HG02610 (cell line): ENCODE measurements around the gene PTPRS.

Experiments used
- ATAC-seq: cut with Tn5 transposase; IDR thresholded peaks from one replicate; pipeline ENCODE4 v1.9.1; 2021; ENCODE audit warnings: mild to moderate bottlenecking, moderate library complexity; ENCODE audit not compliant: unreplicated experiment

PTPRS gene

DNA sequence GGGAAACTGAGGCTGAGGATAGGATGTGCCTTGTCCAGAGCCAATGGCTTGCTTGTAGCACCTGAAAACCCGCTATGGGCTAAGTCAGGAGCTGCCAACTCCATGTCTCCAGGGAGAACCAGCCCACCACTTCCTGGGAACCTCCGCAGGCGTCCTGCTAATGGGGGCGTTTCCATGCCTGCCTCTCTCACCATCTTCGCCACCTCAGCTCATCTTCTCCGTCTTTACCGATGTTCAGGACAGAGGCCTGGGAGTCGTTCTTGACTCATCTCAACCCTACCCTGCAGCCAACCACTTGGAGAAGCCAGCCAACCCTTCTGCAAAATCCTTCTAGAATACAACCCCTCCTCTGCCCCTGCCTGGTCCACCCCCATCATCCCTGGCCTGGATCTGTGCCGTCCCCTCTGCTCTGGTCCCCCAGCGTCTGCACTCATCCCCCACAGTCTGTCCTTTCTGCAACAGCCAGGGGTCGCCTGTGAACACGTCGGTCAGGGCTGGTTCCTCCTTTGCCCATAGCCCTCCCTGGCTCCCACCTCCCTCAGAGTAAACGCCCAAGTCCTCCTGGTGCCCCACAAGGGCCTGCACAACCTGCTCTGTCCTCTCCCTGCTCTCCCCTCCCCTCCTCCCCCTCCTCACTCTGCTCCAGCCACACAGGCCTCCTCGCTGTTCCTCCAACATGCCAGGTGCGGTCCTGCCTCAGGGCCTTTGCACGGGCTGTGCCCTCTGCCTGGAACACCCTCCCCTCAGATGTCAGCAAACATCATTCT lies 31.0 kb downstream of the PTPRS start:
- no peak for ATAC-seq

DNA sequence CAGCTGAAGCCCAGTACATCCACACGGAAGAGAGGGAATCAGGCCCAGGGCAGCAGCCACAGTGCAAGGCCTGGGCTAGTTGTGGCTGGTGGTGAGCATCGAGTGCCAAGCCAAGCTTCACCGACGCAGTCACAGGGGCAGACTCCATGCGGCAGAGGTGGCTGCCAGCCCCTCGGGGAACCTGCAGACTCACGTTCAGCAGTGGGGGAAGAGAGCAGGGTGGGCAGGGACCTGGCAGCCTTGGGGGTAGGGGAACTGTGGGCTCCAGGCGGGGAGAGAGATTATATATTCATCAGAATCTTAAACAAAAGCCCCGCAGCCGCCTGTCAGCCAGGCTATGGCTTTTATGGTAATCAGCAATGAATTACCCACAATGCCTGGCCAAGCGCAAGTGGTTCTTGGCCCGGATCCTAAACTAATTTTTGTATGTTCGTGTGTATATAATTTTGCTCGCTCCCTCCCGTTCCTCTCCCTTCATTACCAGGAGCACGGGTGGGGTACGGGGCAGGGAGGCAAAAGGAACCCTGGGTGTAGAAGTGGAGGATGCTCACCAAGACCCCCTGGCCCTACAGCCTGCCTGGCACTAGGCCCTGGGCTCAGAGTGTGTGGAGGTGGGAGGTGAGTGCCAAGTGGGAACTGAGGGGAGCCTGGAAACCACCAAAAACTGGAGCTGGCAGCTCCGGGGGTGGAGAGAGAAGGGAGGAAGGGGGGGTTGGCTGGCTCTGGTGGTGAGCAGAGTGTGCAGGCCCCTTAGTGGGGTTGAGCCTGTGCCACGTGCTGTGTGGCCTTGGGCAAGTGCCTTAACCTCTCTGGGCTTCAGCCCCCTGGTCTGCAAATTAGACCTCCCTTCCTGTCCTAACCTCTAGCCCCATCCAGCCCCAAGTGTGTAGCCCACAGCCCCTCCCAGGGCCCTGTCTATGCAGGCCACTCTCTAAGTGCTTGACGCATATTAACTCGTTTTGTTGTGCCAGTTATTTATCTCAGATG lies 31.9 kb downstream of the PTPRS start:
- ATAC-seq, result no peak

DNA sequence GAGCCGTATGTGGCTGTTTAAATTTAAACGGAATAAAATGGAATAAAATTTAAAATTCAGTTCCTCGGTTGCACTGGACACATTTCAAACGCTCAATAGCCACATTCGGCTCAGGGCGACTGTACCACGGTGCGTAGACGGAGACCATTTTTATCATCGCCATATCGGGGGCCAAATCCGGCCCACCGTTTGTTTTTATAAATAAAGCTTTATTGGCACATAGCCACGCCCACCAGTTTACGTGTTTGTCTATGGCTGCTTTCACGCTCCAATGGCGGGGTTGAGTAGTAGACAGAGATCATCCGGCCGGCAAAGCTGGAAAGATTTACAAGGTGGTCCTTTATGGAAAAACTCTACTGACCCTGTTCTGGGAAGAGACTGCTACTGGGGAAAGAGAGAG lies 33.0 kb downstream of the PTPRS start:
- no peak for ATAC-seq

DNA sequence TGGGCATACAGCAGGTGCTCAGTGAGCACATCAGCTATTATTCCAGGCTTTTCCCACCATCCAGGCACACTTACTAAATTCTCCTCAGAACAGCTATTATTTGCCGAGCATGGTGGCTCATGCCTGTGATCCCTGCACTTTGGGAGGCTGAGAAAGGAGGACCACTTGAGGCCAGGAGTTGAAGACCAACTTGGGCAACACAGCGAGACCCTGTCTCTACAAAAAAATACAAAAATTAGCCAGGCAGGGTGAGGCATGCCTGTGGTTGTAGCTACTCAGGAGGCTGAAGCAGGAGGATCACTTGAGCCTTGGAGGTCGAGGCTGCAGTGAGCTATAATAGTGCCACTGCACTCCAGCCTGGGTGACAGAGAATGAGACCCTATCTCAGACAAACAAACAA lies 35.4 kb downstream of the PTPRS start:
- no peak for ATAC-seq

DNA sequence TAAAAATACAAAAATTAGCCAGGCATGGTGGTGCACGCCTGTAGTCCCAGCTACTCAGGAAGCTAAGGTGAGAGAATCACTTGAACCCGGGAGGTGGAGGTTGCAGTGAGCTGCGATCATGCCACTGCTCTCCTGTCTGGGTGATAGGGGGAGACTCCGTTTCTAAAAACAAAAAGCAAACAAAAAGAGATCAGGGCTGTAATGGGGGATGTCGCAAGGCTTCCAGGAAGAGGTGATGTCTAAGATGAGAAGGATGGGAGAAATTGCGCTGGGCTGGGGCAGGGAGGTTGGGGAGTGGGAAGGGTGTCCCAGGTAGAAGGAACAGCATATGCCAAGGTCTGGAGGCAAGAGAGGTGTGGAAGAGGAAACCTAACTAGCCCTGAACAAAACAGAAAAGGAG lies 36.1 kb downstream of the PTPRS start:
- ATAC-seq, result no peak

DNA sequence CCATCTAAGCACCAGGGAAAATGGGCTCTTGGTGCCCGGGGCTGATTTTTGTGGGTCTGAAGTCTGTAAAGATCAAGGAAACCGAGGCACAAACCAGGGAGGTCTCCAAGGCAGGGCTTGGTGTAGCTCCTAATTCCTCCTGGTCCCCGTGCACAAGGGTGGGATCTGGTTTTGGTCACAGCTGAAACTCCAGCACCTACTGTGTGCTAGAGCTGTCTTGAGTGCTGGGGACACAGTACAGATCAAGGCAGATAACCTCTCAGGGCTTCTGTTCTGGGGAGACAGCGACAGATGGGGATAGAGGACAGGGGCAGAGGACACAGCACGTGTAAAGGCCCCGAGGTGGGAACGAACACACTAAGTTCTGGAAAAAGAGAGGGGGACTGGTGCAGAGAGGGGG lies 37.4 kb downstream of the PTPRS start:
- ATAC-seq, result no peak

DNA sequence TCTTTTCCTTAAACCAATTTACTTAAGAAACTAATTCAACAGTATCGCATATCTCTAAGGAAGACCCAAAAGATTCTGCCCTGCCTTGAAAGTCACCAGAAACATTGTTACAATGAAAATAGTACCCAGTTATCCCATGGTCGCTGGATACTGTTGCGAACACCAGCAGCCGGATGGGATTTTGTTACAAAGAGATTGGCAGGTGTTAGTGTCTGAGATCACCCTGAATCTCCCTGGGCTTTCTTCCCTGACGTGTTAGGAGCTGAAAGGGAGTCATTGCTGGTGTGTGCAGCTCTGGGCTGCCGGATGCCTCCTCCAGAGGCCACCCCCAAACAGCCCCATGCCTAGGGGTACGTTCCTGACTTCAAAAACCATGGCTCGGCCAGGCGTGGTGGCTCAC lies 38.2 kb downstream of the PTPRS start:
- ATAC-seq, result no peak

DNA sequence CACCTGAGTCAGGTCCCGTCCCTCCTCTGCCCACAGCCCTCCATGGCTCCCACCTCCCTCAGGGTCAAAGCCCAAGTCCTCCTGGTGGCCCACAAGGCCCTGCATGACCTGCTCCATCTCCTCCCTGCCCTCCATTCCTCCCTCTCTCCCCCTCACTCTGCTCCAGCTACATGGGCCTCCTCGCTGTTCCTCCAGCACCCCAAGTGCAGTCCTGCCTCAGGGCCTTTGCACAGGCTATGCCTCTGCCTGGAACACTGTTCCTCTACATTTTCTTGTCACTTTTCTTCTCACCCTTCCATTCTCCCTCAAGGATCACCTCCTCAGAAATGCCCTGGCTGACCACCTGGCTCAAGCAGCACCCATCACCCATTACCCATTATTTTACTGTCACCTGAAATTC lies 41.5 kb downstream of the PTPRS start:
- no peak for ATAC-seq

DNA sequence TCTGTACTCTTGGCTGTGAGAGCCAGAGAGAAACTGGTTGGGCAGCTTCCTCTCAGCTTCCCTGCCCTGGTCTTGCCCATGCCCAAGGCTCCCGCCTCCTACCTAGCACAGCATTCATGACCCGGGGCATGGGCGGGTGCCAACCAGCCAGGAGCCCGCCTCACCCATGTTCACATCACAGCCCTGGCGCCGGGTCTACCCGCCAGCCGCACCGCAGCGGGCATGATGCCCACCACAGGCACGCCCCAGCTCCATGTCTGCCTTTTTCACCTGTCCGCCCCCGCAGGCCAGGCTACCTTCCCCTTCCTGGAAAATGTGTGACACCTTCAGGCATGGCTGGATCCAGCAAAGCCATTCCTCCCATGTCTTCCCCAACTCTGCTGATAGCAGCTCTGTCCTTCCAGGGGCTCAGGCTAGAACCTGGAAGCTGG lies 42.1 kb downstream of the PTPRS start:
- no peak for ATAC-seq

DNA sequence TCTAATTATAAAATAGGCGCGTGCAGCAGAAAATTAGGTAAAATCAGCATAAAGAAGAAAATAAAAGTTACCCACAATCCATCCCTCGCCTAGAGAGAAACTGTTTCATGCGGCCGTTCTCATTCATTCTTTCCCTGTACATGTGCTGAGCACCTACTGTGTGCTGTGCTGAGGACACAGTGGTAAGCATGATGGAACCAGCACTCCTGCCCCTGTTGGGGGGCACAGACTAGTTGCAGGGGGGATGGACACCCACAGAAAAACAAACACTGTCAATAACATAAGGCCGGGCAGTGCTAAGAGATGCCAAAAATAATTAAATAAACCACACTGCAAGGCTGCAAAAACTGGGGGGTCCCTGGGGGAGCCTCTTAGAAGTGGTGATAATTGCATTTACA lies 43.3 kb downstream of the PTPRS start:
- no peak for ATAC-seq

DNA sequence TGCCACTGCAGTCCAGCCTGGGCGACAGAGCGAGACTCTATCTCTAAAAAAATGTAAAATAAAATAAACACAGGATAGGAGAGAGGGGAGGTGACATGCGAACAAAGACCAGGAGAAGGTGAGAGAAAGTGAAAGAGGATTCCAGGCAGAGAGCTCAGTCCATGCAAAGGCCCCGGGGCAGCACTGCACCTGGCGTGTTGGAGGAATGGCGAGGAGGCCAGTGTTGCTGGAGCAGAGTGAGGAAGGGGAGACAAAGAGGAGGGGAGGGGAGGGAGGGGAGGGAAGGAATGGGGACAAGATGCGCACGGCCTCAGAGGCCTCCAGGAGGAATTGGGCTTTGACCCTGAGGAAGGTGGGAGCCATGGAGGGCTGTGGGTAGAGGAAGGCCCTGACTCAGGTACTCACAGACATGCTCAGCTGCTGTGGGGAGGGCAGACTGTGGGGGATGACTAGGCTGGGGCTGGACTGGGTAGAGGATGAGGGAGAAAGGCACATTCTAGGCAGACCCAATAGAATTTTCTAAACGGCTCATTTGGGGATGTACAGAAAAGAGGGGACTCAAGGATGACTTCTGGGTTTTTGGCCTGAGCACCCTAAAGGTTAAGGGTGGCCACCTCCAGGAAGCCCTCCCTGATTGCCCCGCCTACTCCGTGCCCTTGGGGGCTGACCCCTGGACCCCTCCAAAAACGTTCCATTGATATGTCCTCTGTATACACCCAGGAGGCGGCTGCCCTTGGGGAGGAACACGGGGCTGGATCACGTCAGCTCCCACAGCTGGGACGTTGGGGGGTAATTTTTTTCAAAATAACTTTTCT lies 43.9 kb downstream of the PTPRS start:
- ATAC-seq, result no peak

DNA sequence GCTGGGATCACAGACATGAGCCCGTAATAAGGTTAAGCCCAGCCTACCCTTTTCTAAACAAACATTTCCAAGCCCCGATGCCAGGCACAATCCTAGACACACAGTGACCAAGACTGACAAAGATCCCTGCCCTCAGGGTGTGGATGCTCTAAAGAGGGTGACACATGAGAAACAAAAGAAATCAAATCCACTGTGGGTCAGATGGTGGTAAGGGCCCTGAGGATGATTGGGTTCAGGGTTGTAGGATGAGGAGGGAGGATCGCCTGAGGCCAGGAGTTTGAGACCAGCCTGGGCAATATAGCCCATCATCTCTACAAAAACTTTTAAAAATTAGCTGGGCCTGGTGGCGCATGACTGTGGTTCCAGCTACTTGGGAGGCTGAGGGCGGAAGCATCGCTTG lies 44.6 kb downstream of the PTPRS start:
- no peak for ATAC-seq

DNA sequence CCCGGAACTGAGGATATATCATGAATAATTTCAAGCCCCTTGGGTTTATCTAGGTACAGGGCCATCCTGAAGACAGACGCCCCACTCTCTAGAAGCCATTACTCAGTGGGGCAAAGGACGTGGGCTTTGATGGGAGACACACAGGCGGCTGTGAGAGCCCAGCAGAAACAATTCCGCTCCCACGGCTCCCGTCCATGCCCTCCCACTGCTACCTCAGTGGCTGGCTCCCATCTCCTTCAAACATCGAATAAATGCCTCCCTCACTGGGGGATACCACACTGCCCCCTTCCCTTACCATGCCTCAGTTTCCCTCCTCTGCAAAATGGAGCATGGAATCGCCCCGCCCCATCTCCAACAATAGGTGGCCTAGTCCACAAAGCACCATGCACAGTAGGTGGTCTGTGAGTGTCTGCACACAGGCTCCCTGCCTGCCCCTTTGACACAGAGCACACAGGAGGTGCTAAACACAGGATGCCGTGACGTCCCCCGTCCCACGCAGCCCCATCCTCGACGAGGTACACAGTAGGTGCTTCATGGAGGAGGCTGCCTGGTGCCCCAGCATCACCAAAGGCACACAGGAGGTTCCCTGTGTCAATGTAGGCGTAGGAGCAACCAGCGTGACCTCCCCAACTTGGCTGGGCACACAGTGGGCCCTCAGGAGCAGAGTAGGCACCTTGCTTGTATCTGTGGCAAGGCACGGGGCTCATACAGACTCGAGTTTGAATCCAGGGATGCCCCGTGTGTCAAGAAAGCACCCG lies 46.0 kb downstream of the PTPRS start:
- no peak for ATAC-seq

DNA sequence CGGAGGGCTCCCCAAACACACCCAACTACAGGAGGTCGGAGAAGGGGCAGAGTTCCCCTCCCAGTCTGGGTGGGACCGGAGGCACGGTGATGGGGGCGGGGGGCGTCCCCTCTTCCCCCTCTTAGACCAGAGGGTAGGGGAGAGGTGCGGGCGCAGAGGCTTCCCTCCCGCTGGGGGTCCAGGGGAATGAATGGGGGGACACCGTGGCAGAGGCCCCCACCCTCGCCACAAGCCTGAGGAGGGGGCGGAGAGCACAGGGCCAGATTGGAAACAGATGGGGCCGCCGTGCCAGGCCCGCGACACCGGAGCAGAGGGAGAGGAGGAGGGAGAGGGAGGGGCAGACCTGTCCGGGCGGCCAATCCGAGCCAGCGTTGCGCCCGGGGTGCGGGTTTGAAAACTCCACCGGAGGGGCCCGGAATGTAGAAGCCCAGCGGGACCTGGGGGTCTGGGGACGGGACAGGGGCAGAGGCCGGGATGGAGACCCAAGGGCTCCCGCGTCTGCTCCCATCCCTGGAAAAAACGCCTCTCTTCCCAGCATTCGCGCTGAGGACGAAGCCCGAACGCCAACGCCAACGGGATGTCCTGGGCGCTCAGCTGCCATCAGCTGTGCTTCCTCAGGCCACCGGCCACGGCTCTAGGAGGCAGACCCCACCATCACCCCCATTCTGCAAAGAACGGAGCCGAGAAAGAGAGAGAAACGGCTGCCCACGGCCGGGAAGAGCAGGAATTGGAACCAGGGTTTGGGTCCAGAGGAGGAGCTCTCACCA lies 46.8 kb downstream of the PTPRS start:
- no peak for ATAC-seq

DNA sequence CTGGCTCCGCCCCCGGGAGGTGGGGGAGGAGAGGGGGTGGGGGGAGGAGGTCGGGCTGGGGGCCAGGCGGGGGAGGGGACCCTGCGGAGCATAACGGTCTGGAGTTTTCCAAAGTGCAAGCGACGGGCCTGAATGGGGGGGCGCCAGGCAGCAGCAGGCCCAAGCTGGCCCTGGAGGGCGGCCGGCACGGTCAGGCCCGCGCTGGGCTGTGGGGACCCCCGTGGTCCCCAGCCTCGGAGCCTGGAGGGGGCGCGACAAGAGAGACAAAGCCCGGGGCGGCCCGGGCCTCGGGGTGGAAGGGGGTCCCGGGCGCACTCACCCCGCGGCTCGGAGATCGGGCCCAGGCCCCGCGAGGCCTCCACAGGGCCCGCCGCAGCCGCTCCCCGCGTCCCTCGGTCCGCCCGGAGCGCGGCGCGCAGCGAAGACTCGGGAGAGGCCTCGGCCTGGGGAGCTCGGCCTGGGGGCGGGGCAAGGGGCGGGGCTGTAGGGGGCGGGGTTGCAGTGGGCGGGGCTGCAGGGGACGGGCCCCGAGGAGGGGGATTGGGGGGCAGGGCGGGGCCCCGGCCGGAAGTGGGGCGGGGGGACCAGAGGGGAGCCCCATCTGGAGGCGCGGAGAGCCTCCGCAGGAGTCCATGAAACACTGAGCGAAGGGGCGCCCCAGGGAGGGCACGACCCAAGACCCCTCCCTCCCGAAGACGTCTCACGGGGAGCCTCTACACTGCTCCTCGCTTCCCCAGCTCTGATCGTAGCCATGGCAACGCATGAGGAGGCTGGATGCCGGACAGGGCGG lies 47.6 kb downstream of the PTPRS start:
- ATAC-seq, result no peak

DNA sequence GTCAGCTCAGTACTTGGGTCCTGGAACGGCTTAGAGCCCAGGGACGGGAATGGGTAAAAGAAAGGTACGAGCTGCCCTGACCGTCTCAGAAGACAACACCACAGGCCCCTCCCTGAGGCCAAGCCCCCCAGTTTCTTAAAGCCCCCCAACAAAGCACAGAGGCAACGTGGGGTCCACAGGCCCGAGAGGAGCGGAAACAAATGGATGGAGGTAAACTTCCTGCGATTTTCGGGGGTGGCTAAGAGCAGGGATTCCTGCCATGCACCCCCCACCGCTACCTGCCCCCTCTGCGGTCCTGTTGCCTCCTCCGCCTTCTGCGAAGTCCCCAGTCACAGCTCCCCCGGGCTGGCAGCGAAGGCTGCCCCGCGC lies 48.2 kb downstream of the PTPRS start:
- ATAC-seq, result no peak

DNA sequence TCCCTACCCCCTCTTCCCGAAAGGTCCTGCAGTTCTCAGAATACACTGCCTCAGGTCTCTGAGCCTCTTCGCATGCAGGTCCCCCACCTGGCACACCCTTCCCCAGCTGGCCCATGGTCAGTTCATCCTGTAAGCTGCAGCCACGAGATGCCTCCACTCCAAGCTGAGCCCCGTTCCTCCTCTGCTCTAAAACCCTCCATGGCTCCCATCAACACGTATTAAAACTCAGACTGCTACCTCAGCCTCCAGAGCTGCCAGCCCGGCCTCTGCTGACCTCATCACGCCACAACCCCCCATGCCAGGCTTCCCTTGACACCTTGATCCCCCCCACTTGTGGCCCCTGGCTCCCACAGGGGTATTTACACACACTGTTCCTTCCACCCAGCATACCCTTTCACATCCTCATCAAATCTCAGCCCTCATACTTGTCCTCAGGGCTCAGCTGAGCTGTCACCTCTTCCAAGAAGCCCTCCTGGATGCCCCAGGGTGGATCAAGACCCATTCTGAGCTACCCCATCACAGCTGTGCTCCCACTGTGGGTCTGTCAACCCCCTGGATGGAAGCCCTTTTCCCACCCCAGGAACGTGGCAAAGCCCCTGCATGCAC lies 48.9 kb downstream of the PTPRS start:
- no peak for ATAC-seq
